ENCODE data around the gene MIGA2. TPM values are rescaled to one million over a fixed set of nuclear protein-coding genes. Genes with fewer than 3 reads are reported as not detected.

Gene MIGA2
- total and polyA plus RNA-seq, 9 of the 15 experiments (the other 6 are each of a cell fraction or from before 2014, with no cell fraction given) = 0.15 to 54.1 (median 18.0) TPM

- TF ChIP-seq ARID4B (CRISPR knock-in tag; IDR thresholded peaks at IDR 0.05) (peak; percentile 35), E2F6 (IDR thresholded peaks at IDR 0.05; ENCODE audit: borderline replicate concordance in 1 of 2, extremely low read depth in 1 of 2, insufficient read depth in 1 of 2, insufficient read length in 1 of 2, low read depth in 1 of 2, low read length in 1 of 2, poor library complexity in 1 of 2, severe bottlenecking in 1 of 2) (peak; percentile 43 to 74), ARID3A (IDR thresholded peaks at IDR 0.05; ENCODE audit: borderline replicate concordance, low read depth, low read length) (no peak), TRIM24 (IDR thresholded peaks at IDR 0.05) (no peak), HES1 (IDR thresholded peaks at IDR 0.05; ENCODE audit: low read depth) (no peak), NFE2L1 (tag; IDR thresholded peaks at IDR 0.05; ENCODE audit: borderline replicate concordance, low read depth) (no peak), ARID3B (CRISPR knock-in tag; IDR thresholded peaks at IDR 0.05; ENCODE audit: borderline replicate concordance) (no peak), ARID2 (IDR thresholded peaks at IDR 0.05) (peak; percentile 14; the same call in 1 of the 2 replicates), TCF7L2 (IDR thresholded peaks at IDR 0.05; ENCODE audit: low read depth, low read length) (no peak), L3MBTL2 (IDR thresholded peaks at IDR 0.05) (peak; percentile 46), RHOXF2B (CRISPR knock-in tag; conservative IDR thresholded peaks at IDR 0.05) (no peak), ARNT (IDR thresholded peaks at IDR 0.05) (no peak)
- TF ChIP-seq, protein P1, sequence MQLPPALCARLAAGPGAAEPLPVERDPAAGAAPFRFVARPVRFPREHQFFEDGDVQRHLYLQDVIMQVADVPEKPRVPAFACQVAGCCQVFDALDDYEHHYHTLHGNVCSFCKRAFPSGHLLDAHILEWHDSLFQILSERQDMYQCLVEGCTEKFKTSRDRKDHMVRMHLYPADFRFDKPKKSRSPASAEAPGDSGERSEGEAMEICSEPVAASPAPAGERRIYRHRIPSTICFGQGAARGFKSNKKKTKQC (CRISPR knock-in tag; IDR thresholded peaks at IDR 0.05) = 0 out of 2 replicates have a peak, but pooled peaks have one; percentile 50
These were observed 719 bp downstream of the MIGA2 start (continued) for GRCh38 chr9:129036923-129037766.
